Ecto neural progenitor cell (in vitro differentiated cells): ENCODE data around the gene EED.
"Not testable (repeated sequence)": the region's sequence is repeated elsewhere in the genome, so short reads cannot be mapped to it uniquely, and the experiment has no call there.

ENCODE experiments used
- DNase-seq: peaks from one replicate; pipeline ENCODE4 v3.0.0-alpha.2; 2018; ENCODE audit warnings: low spot score

EED gene

GRCh38 chr11:86247608-86248007 is 3.1 kb downstream of the EED start:
- no peak for DNase-seq

- DNase-seq, result no peak
Observed at GRCh38 chr11:86248609-86249008, 4.1 kb downstream of the EED start.

GRCh38 chr11:86249307-86250098 is 5.0 kb downstream of the EED start:
- no peak for DNase-seq

GRCh38 chr11:86251345-86251744 is 6.8 kb downstream of the EED start:
- DNase-seq, result no peak

- DNase-seq, result no peak
Observed at GRCh38 chr11:86255896-86256295, 11.3 kb downstream of the EED start.

DNA sequence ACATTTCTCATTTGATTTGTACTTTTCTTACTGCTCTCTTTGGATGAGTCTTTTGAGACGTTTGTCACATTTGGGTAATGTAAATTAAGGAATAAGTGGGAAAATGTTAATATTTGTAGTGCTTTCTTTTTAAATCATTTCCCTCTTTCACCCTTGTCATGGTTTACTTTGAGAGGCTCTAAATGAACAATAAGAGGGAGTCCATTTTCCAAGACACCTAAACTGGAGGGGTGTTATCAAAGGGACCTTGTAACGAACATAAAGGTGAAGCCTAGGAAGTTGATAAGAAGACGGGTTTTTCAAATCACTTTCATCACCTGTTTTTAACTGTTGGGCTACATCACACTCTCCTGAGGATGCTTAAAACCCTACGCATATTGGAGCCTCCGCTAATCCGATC is 12.1 kb downstream of the EED start:
- no peak for DNase-seq

DNA sequence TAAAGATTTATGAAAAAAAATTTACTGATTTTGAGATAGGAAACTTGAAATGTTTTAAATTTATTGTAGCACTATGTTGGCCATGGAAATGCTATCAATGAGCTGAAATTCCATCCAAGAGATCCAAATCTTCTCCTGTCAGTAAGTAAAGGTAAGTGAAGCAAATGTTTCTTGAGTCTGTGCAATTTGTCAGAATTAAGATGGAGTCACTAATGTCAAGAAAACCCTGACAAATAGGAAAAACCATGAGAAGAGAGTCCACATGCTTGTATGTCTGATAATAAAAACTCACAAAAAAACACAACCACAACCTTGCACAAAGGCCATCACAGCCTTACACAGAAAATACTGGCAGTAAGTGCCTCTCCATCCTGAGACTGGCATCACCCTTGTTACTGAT is 12.9 kb downstream of the EED start:
- DNase-seq, result no peak

DNA sequence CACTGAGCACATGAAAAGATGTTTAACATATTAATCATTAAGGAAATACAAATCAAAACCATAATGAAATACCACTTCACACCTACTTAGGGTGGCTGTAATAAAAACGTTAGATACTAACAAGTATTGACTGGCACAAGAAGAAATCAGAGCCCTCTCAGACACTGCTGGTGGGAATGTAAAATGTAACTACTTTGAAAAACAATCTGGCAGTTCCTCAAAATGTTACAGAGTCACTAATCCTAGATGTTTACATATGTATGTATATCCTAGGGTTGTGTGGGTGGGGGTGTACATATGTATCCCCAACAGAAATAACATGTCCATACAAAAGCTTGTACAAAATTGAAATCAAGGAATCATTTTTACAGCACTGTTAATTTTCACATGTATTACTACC is 15.2 kb downstream of the EED start:
- DNase-seq, result no peak

DNA sequence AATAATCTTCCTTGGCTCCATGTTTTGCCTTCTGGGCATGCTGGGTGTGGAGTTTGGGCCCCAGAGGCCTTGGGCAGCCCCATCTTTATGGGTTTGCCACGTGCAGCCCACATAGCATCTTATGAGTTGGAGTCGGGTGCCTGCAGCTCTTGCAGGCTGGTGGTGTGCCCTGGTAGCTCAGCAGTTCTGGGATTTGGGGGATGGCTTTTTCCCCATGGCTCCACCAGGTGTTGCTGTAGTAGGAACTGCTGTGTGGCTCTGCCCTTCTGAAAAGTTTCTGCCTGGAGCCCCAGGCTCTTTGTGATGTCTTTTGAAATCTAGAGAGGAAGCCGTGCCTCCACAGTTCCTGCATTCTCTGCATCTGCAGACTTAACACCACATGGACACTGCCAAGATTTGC is 16.8 kb downstream of the EED start:
- DNase-seq, result no peak

DNA sequence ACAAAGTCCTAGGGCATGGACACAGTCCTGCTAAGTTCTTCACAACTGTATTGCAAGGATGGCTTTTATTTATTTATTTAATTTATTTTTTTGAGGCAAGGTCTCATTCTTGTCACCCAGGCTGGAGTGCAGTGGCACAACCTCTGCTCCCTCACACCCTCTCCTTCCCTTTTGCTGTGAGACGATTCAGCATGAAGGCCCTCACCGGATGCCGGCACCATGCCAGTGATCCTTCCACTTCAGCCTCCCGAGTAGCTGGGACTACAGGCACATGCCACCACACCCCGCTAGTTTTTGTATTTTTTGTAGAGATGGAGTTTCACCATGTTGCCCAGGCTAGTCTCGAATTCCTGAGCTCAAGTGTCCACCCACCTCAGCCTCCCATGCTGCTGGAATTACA is 17.8 kb downstream of the EED start:
- DNase-seq, result no peak

- DNase-seq, result no peak
Observed at GRCh38 chr11:86264649-86265048, 20.1 kb downstream of the EED start.

DNA sequence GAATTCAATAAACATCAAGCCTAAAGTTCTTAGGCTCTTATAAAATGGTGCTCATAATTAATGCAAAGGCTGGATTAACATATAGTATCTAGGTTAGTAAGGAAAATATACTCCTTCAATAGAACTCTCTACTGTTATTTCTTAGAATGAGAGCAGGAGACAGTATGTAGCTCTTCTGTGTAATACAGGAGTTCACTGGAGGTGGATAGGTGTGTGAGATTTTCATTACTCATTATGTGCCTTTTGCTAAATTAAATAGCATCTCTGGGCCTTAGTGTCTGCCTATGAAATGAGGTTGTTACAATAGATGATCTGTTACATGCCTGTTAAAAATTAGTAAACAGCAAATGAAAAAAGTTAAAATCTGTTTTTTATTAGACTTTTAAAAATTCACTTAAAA is 20.6 kb downstream of the EED start:
- no peak for DNase-seq

- no peak for DNase-seq
Observed at GRCh38 chr11:86269645-86270044, 25.1 kb downstream of the EED start.

GRCh38 chr11:86274503-86274902 is 29.9 kb downstream of the EED start:
- DNase-seq, result no peak

- no peak for DNase-seq
Observed at GRCh38 chr11:86274999-86275398, 30.4 kb downstream of the EED start.

- no peak for DNase-seq
Observed at GRCh38 chr11:86275493-86276370, 31.2 kb downstream of the EED start.

- no peak for DNase-seq
Observed at GRCh38 chr11:86277741-86278140, 33.2 kb downstream of the EED start.

DNA sequence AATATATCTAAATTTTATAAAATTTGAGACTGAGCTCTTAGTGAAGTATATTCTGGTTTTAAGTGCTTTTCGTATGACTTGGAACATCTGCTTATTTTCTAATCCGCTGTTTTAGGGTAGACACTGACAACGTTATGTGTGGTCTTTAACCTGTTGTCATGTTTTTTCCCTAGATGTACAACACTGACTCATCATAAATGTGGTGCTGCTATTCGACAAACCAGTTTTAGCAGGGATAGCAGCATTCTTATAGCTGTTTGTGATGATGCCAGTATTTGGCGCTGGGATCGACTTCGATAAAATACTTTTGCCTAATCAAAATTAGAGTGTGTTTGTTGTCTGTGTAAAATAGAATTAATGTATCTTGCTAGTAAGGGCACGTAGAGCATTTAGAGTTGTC is 33.7 kb downstream of the EED start:
- no peak for DNase-seq

- DNase-seq, result no peak
Observed at GRCh38 chr11:86279747-86280146, 35.2 kb downstream of the EED start.

GRCh38 chr11:86287468-86287796 is 42.9 kb downstream of the EED start:
- DNase-seq, result no peak

DNA sequence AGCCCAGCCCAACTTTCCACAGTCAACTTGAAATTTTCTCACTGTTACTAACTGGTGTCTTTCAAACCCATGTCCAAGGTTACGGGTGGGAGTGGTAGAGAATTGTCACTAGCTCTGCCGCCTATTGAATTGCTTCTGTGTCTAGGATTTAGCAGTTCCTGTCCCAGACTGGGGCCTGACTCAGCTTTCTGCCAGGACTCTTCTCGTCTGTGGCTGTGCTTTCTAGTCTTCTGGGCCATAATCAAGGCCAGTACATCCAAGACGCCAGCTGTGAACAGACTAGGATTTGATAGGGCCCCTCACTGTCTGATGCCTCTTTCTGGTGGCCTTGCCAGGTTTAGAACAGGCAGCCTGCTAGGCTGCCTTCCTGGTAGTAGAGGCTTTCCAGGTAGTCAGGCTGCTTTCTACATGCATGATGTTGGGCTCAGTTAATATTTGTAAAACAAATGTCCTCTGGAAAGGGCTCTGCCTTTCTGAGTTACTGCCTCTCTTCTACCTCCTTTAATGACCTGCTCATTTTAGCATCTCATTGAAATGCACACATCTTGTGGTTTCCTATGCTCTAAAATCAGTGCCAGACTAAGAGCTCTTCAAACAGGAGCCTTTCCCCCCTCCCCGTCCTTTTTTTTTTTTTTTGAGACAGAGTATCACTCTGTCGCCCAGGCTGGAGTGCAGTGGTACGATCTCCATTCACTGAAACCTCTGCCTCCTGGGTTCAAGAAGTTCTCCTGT is 44.4 kb downstream of the EED start:
- DNase-seq, result no peak

DNA sequence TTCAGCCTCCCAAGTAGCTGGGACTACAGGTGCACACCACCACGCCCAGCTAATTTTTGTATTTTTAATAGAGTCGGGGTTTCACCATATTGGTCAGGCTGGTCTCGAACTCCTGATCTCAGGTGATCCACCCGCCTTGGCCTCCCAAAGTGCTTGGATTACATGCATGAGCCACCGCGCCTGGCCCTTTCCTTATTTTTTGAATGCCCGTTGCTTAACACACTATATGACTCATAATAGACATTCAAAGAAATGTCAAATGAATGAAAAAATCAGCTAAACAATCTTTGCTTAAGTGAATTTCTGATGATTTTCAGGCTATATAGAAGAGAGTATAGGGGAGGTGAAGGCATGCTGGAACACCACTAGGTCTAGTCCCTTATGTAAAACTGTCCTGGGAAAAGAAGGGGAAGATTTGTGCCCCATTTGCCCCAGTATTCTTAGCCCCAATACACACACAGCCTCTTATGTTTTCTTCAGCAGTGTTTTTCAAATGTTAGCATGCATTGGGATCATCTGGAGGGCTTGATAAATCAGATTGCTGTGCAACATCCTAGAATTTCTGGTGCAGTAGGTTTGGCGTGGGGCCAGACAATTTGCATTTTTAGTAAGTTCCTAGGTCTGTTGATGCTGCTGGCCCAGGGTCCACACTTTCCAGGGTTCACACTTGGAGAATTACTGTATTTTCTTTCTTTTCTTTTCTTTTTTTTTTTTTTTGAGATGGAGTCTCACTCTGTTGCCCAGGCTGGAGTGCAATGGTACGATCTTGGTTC is 45.1 kb downstream of the EED start:
- not testable (repeated sequence) for DNase-seq
